Measurements from ENCODE around the gene BRD4.

The BRD4 gene

DNA sequence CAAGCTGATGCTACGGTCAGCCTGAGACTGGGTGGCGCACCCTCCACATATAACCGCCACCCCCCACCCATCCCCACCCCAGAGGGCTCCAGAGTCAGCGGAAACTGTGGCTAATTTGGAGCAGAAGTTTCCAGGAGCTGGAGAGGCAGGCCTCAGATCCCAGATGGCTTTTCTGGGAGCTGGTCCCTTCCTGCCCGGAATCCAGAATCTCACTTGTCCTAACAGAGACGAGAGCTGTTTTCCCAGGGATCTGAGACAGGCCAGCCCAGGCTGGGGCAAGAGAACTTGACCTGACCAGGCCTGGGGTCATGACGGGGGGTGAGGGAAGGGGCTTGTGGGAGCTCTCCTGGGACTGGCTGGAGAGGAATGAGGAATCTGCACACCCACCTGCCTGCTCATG lies 106.6 kb downstream of the BRD4 start:
- DNase-seq (ENCODE audit: low read depth in 2 of 2) = no peak

DNA sequence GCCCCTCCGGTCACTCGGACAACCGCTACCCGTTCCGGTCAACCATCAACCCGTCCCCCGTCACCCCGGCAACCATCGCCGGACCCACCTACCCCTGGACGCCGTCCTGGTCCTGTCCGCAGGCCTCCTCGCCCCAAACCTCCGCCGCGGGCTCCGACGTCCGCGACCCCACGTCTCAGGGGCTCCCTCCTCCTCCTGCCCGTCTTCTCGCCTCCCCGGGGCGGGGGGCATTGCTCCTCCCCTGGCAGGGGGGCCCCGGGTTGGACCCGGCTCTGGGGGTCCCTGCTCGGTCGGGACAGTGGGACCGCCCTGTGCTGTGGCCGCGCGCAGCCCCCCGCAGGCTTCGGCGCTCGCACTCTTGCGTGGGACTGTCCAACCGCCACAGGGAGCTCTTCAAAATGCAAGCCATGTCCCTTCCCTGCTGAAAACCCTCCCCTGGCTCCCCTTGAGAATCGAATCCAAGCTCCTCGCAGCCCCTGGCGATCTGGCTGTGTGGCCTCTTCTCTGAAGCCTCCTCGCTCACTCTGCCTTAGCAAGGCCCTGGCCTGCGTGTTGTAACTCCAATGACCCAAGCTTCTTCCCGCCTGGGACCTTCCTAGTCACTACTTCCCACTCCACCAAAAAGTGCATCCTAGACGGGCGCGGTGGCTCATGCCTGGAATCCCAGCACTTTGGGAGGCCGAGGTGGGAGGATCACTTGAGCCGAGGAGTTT lies 108.5 kb downstream of the BRD4 start:
- no peak for DNase-seq (ENCODE audit: low read depth in 2 of 2)

DNA sequence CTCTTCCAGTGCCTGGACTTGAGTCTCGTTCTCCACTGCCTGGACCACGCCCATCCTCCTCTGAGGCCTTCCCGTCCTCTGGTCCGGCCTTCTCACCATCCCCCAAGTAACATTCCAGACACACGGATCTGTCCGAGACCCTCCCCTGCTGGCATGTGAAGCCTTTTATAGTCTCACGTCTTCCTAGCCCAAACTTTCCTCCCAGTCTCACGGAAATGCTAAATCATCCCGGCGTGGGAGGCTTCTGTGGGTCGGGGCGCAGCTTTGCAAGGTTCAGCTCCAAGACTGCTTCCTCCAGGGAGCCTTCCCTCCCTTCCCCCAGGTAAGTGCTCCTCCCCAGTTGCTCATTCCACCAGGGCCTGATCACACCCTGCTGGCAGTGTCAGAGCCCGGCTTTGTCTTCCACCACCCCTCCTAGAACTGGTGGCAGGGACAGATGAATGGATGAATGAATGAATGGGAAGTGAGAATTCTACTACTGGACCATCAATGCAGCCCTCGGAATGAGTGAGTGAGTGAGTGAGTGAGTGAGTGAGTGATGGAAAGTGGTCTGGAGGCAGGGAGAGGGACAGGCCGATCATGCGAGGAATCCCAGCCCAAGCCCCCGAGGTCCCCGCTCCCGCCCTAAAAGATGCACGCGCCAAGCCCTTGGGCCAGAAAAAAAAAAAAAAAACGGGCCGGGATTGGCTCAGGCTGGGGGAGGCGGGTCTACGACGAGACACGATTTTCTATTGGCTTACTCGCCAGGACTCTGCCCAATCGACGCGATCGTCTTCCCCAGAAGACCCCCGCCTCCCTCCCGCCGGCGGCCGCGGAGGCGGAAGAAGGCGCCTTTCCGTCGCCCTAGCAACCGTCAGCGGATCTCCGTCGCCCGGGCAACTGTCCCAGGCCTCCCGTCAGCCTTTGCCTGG lies 109.3 kb downstream of the BRD4 start:
- DNase-seq (ENCODE audit: low read depth in 2 of 2) = peak; percentile 40 to 50

DNA sequence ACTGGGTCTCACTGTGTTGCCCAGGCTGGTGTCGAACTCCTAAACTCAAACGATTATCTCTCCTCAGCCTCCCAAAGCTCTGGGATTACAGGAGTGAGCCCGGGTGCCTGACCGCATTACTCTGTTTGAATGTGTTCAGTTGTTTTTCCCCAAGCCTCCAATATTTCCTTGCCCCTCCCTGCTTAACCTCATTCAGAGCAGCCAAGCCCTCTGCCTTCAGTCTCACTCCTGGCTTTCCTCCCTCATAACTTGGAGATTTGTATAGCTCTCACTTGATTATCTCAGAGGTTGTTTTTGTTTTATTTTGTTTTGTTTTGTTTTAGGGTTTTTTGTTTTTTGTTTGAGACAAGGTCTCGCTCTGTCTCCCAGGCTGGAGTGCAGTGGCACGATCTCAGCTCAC lies 111.5 kb downstream of the BRD4 start:
- no peak for DNase-seq (ENCODE audit: low read depth in 2 of 2)

DNA sequence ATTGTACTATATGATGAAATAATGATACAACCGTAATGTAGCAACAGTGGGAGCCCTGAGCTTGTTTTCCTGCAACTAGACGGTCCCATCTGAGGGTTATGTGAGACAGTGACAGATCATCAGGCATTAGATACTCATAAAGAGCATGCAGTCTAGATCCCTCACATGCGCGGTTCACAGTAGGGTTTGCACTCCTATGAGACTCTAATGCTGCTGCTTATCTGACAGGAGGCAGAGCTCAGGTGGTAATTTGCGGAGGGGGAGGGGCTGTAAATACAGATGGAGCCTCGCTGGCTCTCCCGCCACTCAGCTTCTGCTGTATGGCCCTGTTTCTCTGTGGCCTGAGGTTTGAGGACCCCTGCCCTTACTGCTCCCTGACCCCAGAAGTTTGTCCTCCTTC lies 113.8 kb downstream of the BRD4 start:
- DNase-seq (ENCODE audit: low read depth in 2 of 2) = no peak

DNA sequence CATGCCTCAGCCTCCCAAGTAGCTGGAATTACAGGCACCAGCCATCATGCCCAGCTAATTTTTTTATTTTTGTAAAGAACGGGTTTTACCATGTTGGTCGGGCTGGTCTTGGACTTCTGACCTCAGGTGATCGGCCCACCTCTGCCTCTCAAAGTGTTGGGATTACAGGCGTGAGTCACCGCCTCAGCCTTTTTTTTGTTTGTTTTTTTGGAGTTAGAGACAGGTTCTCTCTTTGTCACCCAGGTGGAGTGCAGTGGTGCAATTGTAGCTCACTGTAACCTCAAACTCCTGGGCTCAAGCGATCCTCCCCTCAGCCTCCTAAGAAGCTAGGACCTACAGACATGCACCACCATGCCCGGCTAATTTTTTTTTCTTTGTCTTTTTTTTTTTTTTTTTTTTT lies 116.0 kb downstream of the BRD4 start:
- no peak for DNase-seq (ENCODE audit: low read depth in 2 of 2)

DNA sequence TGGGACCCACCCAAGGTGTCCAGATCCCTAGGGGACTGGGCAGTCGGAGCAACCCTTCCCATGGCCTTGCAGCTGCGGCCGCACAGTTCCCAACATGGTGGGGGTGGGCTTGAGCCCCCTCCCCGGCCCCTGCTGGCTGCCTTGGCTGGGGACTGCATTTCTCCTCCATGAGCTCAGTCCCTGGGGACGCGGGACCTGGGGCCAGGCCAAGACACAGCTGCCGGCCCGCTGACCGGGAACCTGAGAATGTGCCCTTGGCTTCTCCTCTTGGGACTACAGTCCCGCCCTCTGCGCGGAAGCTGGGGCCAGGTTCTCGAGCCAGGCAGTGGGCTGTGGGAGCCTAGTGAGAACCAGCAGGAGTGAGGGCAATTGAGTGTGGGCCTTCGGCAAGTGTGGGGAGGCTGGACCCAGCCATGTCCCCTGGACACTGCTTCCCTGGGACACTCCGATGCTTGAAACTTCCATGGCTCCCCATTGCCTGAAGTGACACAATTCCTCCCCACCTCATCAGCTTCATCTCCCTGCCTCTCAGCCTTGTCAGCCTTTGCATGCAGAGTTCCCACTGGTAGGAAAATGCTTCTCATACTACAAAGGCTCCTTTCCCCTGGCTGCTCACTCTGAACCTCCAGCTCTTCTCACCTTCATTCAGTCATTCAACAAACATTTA lies 118.5 kb downstream of the BRD4 start:
- no peak for DNase-seq (ENCODE audit: low read depth in 2 of 2)

DNA sequence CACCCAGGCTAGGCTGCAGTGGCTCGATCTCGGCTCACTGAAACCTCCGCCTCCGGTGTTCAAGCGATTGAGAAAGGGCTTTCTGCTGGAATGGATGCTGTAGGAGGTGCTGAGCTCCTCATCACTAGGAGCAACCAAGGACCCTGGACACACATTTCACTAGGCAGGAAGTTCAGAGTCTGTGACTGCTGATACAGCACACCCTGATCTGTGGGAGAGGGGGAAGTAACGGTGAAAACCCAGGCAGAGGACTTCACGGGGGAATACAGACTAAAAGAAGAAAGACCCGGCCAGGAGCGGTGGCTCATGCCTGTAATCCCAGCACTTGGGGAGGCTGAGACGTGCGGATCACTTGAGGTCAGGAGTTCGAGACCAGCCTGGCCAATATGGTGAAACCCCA lies 119.6 kb downstream of the BRD4 start:
- no peak for DNase-seq (ENCODE audit: low read depth in 2 of 2)

DNA sequence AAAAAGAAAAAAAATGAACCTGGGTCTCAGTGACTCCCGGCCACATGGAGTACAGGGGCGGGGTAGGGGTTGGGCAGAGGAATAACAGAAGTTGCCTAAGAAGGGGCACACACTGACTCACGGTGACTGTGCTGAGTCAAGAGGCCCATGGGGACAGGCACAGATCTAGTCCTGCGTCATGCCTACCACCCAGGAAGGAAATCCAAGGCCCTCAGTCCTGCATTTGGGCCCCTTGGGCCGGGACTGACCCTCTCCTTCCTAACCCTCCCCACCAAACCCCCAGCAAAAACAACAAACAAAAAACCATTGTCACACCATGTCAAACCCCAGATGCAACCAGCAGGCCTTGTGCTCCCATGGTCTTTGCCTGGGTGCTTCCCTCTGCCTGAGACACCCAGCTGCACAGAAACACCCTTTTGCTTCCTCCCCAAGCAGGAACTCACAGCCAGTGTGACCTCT lies 122.0 kb downstream of the BRD4 start:
- DNase-seq (ENCODE audit: low read depth in 2 of 2) = no peak

DNA sequence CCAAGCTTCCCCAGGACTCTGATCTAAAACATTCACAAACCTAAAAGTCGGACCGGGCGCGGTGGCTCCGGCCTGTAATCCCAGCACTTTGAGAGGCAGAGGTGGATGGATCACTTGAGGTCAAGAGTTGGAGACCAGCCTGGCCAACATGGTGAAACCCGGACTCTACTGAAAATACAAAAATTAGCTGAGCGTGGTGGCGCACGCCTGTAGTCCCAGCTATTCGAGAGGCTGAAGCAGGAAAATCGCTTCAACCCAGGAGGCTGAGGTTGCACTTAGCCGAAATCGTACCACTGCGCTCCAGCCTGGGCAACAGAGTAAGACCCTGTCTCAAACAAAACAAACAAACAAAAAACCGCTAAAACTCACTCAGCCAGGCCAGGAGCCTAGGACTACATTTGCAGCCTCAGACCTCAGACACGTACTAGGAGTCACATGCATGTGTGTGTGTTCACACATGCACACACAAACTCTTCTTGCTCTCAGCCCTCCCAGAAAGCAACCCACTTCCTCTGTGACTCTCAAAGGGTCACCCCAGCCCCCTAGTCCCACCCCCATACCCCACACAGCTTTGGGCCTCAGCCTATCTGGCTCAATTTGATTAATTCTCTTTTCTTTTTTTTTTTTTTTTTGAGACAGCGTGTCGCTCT lies 130.8 kb downstream of the BRD4 start:
- no peak for DNase-seq (ENCODE audit: low read depth in 2 of 2)

DNA sequence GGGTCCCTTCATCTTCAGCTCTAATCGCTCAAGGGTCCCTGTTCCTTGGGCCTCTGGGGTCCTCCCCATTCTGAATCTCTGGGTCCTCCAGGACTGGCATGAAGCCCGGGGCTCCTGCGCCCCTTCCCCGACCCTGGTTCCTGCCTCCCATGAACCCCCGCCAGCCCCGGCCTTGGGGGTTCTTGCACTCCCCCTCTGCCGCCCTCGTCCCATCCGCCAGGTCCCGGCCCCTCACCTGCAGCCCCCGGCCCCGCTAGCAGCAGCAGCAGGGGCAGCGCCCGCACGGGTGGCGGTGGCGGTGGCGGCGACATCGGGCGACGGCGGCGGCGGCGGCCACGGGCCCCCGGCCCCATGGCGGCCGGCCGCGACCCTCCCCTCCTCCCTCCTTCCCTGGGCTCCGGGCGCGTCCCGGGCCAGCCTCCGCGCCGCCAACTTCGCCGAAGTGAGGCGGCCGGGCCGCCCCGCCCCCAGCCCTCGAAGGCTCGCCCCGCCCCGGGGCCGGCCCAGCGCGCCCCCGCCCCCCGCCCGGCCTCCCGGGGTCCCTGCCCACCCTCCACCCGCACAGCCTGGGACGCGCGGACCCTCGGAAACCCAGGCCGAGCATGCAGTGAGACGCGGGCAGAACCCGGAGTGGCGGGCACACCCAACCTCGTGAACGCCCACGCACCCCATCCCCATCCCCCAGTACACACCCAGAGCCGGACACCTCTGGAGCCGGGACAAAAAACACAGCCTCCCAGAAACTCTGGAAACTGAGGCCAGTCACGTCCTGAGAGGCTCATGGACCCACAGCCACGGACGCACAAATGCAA lies 131.6 kb downstream of the BRD4 start, which contains the start of gene NOTCH3:
NOTCH3 (minus strand) TSS at position 443 of the 812 bp plus-strand sequence; CDS start at position 353, 90 bp downstream.
- no peak for DNase-seq (ENCODE audit: low read depth in 2 of 2)

DNA sequence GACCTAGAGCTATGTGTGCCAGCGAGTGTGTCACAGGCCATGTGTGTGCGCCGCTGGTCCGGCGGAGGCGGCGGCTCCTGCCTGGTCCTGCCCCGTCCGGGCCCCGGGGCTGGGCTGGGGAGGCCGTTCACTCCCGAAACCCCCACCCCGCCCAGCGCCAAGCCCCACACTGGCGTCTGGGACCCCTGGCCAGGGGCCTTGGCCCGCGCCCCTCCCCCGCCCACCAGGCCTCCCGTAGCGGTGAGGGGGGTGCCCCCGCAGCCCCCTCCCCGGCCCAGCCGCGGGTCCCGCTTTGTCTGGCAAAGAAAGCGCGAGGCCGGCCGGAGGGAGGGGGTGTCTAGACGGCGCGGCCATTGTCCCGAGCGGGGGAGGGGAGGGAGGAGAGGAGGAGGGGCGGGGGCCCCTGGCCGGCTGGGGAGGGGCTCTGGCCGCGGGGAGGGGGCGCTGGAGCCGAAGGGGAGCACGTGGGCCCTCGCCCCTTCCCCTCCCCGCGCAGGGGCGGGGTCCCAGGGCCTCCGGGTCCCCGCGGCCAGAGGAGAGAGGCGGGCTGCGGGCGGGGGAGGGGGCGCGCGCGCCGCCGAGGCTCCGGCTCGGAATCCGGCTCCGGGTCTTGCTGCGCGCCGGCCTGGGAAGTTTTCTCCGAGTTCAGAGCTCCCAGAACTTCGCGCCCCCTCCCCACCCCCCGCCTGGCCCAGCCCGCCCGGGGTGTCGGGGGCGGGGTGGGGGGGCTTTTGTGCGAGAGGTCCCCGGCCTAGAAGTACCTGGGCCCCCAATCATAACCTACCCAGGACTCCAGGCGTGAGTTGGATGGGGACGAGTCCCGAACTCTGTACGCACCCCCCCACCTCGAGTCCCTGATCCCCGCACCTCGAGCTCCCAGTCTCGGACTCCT lies 132.4 kb downstream of the BRD4 start:
- no peak for DNase-seq (ENCODE audit: low read depth in 2 of 2)

DNA sequence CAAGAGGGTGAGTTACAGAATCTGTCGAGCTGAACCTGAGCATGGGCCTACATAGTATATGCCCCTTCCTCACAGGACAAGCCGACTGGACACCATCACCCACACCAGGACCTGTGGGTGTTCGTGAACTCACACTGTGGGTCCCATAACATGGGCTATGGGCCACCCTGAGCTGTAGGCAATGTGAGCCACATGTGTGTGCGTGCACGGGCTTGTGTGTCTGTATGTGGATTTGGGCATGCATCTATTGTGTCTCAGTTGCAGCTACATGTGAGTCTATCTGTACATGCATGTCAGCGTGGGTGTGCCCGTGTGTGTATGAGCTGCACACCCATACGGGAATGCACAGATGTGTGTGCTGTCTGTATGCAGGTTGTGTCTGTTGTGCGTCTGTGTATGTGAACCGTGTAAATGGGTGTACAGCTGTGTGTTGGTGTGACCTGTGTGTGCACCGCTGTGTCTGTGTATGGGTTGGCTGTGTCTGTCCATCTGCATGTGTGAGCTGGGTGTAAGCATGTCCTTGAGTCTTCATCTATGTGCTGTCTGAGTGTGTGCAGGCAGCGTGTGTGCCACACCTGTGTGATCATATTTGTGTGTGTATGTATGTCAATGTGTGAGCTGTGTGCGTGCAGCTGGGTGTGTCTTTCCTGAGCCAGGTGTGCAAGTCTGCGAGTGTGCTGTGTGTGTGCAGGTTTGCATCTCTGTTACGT lies 133.2 kb downstream of the BRD4 start:
- no peak for DNase-seq (ENCODE audit: low read depth in 2 of 2)

DNA sequence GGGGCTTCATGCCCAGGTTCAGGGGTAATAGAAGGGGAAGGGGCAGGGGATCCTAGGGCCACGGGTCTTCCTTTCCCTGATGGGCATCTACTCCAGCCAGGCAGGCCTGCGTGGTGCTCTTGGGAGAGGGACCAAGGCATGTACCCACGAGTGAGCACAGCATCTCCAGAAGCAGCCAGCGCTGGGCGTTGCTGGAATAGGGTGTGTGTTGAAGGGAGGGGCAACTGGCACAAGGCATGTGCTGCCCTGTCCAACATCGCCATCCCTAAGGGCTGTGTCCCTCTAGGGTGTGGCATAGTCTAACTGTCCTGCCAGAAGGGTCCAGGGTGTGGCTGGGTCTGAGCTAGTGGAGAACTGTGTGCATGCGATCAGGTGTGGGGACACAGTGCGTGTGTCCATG lies 134.4 kb downstream of the BRD4 start:
- DNase-seq (ENCODE audit: low read depth in 2 of 2) = no peak

DNA sequence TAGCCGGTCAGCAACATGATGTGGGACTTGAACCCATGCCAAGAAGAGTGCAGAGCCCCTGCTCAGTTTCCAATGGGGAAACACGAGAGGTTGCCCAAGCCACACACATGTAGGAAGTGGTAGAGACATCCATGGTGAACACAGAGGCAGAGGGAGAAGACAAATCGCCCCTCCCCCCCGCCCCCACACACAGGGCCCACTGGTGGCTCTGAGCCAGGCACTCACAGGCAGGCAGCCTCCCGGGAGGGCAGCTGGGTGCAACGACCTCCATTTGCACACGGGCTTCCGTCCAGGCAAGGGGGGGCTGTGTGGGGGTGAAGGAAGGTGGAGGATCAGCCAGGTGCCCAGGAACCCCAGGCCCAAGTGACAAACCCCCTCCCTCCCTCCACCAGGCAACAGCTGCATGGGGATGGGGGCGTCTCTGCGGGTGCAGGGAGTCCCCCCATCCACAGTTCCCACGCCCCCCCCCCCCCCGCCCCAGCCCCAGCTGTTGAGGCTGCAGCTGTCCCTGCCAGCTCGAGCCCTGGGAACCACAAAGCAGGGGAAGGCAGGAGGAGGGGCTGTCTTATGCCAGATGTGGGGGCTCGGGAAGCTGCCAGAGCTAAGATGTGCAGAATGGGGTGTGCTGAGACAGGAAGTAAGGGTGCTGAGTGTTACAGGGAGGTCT lies 134.9 kb downstream of the BRD4 start:
- no peak for DNase-seq (ENCODE audit: low read depth in 2 of 2)

DNA sequence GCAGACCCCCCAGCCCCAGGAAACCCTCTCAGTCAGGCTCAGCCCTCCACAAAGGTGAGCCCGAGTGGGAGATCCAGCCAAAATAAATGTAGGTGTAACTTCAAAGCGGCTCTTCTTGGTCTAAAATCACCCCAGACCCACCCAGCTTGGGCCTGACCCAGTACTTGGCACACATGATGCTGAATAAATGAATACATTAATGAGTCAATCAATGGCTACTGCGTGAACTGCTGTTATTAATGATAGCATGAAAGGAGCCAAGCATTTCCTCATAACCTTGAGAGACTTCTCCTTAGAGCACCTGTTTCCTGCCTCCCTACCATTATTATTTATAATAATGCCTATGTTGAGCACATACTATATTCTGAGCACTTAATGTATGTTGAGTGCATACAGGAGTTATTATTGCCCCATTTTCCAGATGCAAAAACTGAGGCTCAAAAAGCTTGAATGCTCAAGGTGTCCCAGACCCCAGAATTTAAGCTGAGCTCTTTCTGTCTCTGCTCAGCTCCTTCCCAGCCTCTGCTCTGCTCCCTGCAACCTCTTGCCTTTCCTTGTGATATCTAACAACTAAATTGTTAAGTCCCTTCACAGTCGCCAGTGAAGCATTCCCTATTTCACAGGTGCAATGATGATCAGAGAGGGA lies 135.9 kb downstream of the BRD4 start:
- no peak for DNase-seq (ENCODE audit: low read depth in 2 of 2)

DNA sequence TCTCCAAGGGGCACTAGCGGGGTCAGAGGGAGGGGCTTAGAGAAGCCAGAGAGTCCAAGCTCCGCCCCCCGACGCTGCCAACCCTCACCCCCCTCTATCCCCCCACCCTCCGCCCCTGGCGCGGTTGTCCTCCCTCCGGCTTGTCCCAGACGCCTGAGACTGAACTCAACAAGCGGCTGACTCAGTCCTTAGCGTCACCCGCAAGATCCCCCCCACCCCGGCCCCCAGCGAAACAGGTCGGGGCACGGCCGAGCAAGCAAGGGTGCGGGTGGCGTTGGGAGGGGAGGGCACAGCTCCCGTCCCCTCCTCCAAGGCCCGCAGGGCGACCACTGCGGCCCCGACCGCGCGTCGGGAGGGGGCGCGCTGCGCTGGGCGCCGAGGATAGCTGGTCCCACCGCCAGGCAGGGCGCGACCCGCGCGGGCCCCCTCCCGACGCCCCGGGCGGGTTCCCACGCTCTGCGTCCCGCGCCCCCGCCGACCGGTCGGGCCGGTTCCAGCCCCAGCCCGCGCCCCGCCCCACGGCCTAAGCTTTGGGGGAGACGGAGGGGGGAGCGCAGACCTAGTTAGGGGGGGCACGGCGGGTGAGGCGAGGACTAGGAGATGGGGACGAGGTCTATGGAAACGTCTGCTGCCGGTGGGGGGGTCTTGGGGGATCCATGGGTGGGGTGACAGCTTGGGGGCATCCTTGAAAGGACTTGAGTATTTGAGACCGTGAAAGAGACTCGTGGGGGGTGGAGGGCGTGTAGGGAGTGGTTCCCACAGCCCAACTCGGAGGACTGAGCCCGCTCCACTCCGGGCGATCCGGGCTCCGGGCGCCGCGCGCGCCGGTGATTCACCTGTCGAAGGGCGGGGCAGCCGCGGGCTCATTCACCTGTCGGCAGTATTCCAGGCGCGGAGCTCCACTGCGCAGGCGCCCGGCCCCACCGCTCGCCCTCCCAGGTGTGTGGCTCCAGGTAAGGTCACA lies 136.7 kb downstream of the BRD4 start:
- DNase-seq (ENCODE audit: low read depth in 2 of 2) = no peak
